RWPE1 (cell line): ENCODE results near the gene SDSL.

Experiments used
- CTCF ChIA-PET: fragments of 350-600 bp; sonication (Branson Sonifier 250); formaldehyde crosslinking; extraction: SDS; loops from one replicate; lab custom pipeline; 2021; lab: Yijun Ruan, JAX
- POLR2A ChIA-PET: fragments of 400-600 bp; formaldehyde crosslinking; extraction: SDS; loops from one replicate; lab custom pipeline; 2020; ENCODE audit warnings: antibody characterized with exemption; ENCODE audit not compliant: low non-redundant PET; lab: Yijun Ruan, JAX
- DNase-seq: peaks from one replicate; pipeline ENCODE4 v3.0.0; 2012; ENCODE audit warnings: low spot score
- H3K27ac ChIP-seq: fragments of 450-650 bp; 2 replicates; pipeline ENCODE4 v1.5.1; 2017
- CTCF ChIP-seq: fragments of 450-650 bp; conservative IDR thresholded peaks from 2 replicates; pipeline ENCODE4 v1.5.1; 2017; ENCODE audit warnings: low read depth, mild to moderate bottlenecking

SDSL gene

GRCh38 chr12:113422030-113422885 lies at the start of gene SDSL:
SDSL (plus strand) TSS chr12:113422380; CDS start chr12:113427983, 5,603 bp downstream.
- peak; percentile 91 for DNase-seq
- peak within 1 kb of the TSS; percentile 83 for H3K27ac ChIP-seq
- ChIA-PET CTCF (interaction anchor here (0.6 to 0.7 kb wide), 3 partner anchors 40 to 1279 kb away, joined by 3 read pairs; no protein-coding TSS in a partner anchor), POLR2A (interaction anchor here (0.6 to 0.7 kb wide), 2 partner anchors 17 to 34 kb away, joined by 4 to 8 read pairs; no protein-coding TSS in a partner anchor)
- TF ChIP-seq CTCF: no peak

GRCh38 chr12:113373440-113373839 lies 48.7 kb upstream of the SDSL start:
- TF ChIP-seq CTCF: no peak
- DNase-seq: no peak
- H3K27ac ChIP-seq: no peak overlapping the region
- ChIA-PET CTCF (no interaction called here), POLR2A (no interaction called here)

- POLR2A ChIA-PET: no interaction called here
- CTCF ChIA-PET: no interaction called here
- H3K27ac ChIP-seq: no peak overlapping the region
- TF ChIP-seq CTCF: no peak
- no peak for DNase-seq
Observed at GRCh38 chr12:113373969-113374368, 48.2 kb upstream of the SDSL start.

GRCh38 chr12:113374823-113375428 lies 47.3 kb upstream of the SDSL start:
- ChIA-PET POLR2A (no interaction called here), CTCF (no interaction called here)
- no peak for TF ChIP-seq CTCF
- DNase-seq: no peak
- H3K27ac ChIP-seq: no peak overlapping the region

- CTCF ChIA-PET: no interaction called here
- POLR2A ChIA-PET: no interaction called here
- H3K27ac ChIP-seq: no peak overlapping the region
- DNase-seq: no peak
- no peak for TF ChIP-seq CTCF
Observed at GRCh38 chr12:113378291-113378690, 43.9 kb upstream of the SDSL start.

- no peak for DNase-seq
- CTCF ChIA-PET: no interaction called here
- no peak for TF ChIP-seq CTCF
- POLR2A ChIA-PET: no interaction called here
- H3K27ac ChIP-seq: no peak overlapping the region
Observed at GRCh38 chr12:113381220-113381619, 41.0 kb upstream of the SDSL start.
